HAP-1 (cell line): ENCODE data around the gene NFIA.

Experiments
- DNase-seq, 2 experiments: peaks; one replicate each; pipeline ENCODE4 v3.0.0-alpha.2; 2016 to 2020; ENCODE audit warnings: low spot score in 2 of 2
- H3K27me3 ChIP-seq: fragments of 250-450 bp; sonication (Bioruptor Pico); 2 replicates; pipeline ENCODE4 v1.5.1; 2020; ENCODE audit warnings: low read depth, mild to moderate bottlenecking, moderate library complexity
- H3K36me3 ChIP-seq: fragments of 250-450 bp; sonication (Bioruptor Pico); replicated peaks from 2 replicates; pipeline ENCODE4 v1.5.1; 2020; ENCODE audit warnings: mild to moderate bottlenecking
- H3K4me1 ChIP-seq: fragments of 250-450 bp; sonication (Bioruptor Pico); 2 replicates; pipeline ENCODE4 v1.5.1; 2020; ENCODE audit warnings: mild to moderate bottlenecking
- H3K4me3 ChIP-seq: fragments of 250-450 bp; sonication (Bioruptor Pico); 2 replicates; pipeline ENCODE4 v1.5.1; 2020; ENCODE audit warnings: mild to moderate bottlenecking, moderate library complexity
- H3K9me3 ChIP-seq: fragments of 250-450 bp; sonication (Bioruptor Pico); 2 replicates; pipeline ENCODE4 v1.5.1; 2020; ENCODE audit warnings: mild to moderate bottlenecking, moderate library complexity
- in situ Hi-C: fragments of 300-500 bp; cut with MboI; formaldehyde crosslinking; loops from 3 replicates; pipeline ENCODE4 v1.14.3; 2020; ENCODE audit warnings: low sequenced_read_pairs, inconsistent platforms, mixed read lengths

Gene NFIA

GRCh38 chr1:61193808-61194207 is 111.4 kb downstream of the NFIA start:
- DNase-seq: no peak
- no peak overlapping the region for H3K4me3 ChIP-seq
- in situ Hi-C loops: no loop called here
- H3K36me3 ChIP-seq: no peaks in the 10 kb centered on the region
- no peaks in the 10 kb centered on the region for H3K9me3 ChIP-seq
- no peaks in the 10 kb centered on the region for H3K4me1 ChIP-seq
- no peaks in the 10 kb centered on the region for H3K27me3 ChIP-seq

- H3K27me3 ChIP-seq: no peaks in the 10 kb centered on the region
- H3K9me3 ChIP-seq: no peaks in the 10 kb centered on the region
- in situ Hi-C loops: no loop called here
- no peak overlapping the region for H3K4me3 ChIP-seq
- no peaks in the 10 kb centered on the region for H3K36me3 ChIP-seq
- no peaks in the 10 kb centered on the region for H3K4me1 ChIP-seq
- DNase-seq: no peak
Observed at GRCh38 chr1:61198554-61198953, 116.2 kb downstream of the NFIA start.

GRCh38 chr1:61201035-61201434 is 118.7 kb downstream of the NFIA start:
- H3K36me3 ChIP-seq: no peaks in the 10 kb centered on the region
- DNase-seq: no peak
- H3K4me1 ChIP-seq: no peaks in the 10 kb centered on the region
- no peaks in the 10 kb centered on the region for H3K9me3 ChIP-seq
- no peak overlapping the region for H3K4me3 ChIP-seq
- in situ Hi-C loops: no loop called here
- H3K27me3 ChIP-seq: no peaks in the 10 kb centered on the region

- H3K36me3 ChIP-seq: no peaks in the 10 kb centered on the region
- H3K4me1 ChIP-seq: no peaks in the 10 kb centered on the region
- DNase-seq: no peak
- no peaks in the 10 kb centered on the region for H3K9me3 ChIP-seq
- no peak overlapping the region for H3K4me3 ChIP-seq
- H3K27me3 ChIP-seq: no peaks in the 10 kb centered on the region
- in situ Hi-C loops: no loop called here
Observed at GRCh38 chr1:61202854-61203598, 120.7 kb downstream of the NFIA start.

- no peak overlapping the region for H3K4me3 ChIP-seq
- H3K36me3 ChIP-seq: no peaks in the 10 kb centered on the region
Observed at GRCh38 chr1:61204528-61204927, 122.2 kb downstream of the NFIA start.

GRCh38 chr1:61207416-61207815 is 125.1 kb downstream of the NFIA start:
- no peaks in the 10 kb centered on the region for H3K4me1 ChIP-seq
- in situ Hi-C loops: no loop called here
- H3K36me3 ChIP-seq: no peaks in the 10 kb centered on the region
- H3K27me3 ChIP-seq: no peaks in the 10 kb centered on the region
- H3K9me3 ChIP-seq: no peaks in the 10 kb centered on the region
- H3K4me3 ChIP-seq: no peak overlapping the region
- no peak for DNase-seq

More at GRCh38 chr1:61204528-61204927, 122.2 kb downstream of the NFIA start:
- H3K27me3 ChIP-seq: no peaks in the 10 kb centered on the region
- no peaks in the 10 kb centered on the region for H3K9me3 ChIP-seq
- DNase-seq: no peak
- no peaks in the 10 kb centered on the region for H3K4me1 ChIP-seq
- in situ Hi-C loops: no loop called here

GRCh38 chr1:61208172-61208571 is 125.8 kb downstream of the NFIA start:
- no peaks in the 10 kb centered on the region for H3K4me1 ChIP-seq
- in situ Hi-C loops: no loop called here

GRCh38 chr1:61208831-61209230 is 126.5 kb downstream of the NFIA start:
- no peak overlapping the region for H3K4me3 ChIP-seq
- no peaks in the 10 kb centered on the region for H3K9me3 ChIP-seq
- no peak for DNase-seq
- no peaks in the 10 kb centered on the region for H3K36me3 ChIP-seq
- in situ Hi-C loops: no loop called here
- no peaks in the 10 kb centered on the region for H3K27me3 ChIP-seq
- H3K4me1 ChIP-seq: no peaks in the 10 kb centered on the region

More at GRCh38 chr1:61208172-61208571, 125.8 kb downstream of the NFIA start:
- DNase-seq: no peak
- Histone ChIP-seq H3K36me3 (no peaks in the 10 kb centered on the region), H3K9me3 (no peaks in the 10 kb centered on the region), H3K27me3 (no peaks in the 10 kb centered on the region), H3K4me3 (no peak overlapping the region)

- Histone ChIP-seq H3K9me3 (no peaks in the 10 kb centered on the region), H3K4me1 (no peaks in the 10 kb centered on the region), H3K27me3 (no peaks in the 10 kb centered on the region), H3K36me3 (no peaks in the 10 kb centered on the region), H3K4me3 (no peak overlapping the region)
- in situ Hi-C loops: no loop called here
- DNase-seq: no peak
Observed at GRCh38 chr1:61210435-61211154, 128.2 kb downstream of the NFIA start.

GRCh38 chr1:61213245-61214011 is 131.1 kb downstream of the NFIA start:
- H3K9me3 ChIP-seq: no peaks in the 10 kb centered on the region
- no peak for DNase-seq
- in situ Hi-C loops: no loop called here
- no peak overlapping the region for H3K4me3 ChIP-seq
- no peaks in the 10 kb centered on the region for H3K27me3 ChIP-seq
- no peaks in the 10 kb centered on the region for H3K4me1 ChIP-seq
- no peaks in the 10 kb centered on the region for H3K36me3 ChIP-seq

GRCh38 chr1:61215119-61215518 is 132.8 kb downstream of the NFIA start:
- H3K9me3 ChIP-seq: no peaks in the 10 kb centered on the region
- H3K36me3 ChIP-seq: no peaks in the 10 kb centered on the region
- H3K4me3 ChIP-seq: no peak overlapping the region
- H3K27me3 ChIP-seq: no peaks in the 10 kb centered on the region
- in situ Hi-C loops: no loop called here
- no peaks in the 10 kb centered on the region for H3K4me1 ChIP-seq
- DNase-seq: no peak

- Histone ChIP-seq H3K9me3 (no peaks in the 10 kb centered on the region), H3K4me1 (peaks cover 7% of the 10 kb centered on the region), H3K27me3 (no peaks in the 10 kb centered on the region), H3K36me3 (no peaks in the 10 kb centered on the region), H3K4me3 (no peak overlapping the region)
- no peak for DNase-seq
- in situ Hi-C loops: no loop called here
Observed at GRCh38 chr1:61215676-61216289, 133.4 kb downstream of the NFIA start.

- no peak for DNase-seq
- Histone ChIP-seq H3K4me1 (peaks cover 16% of the 10 kb centered on the region), H3K4me3 (no peak overlapping the region), H3K9me3 (no peaks in the 10 kb centered on the region), H3K36me3 (no peaks in the 10 kb centered on the region), H3K27me3 (no peaks in the 10 kb centered on the region)
- in situ Hi-C loops: no loop called here
Observed at GRCh38 chr1:61220536-61220935, 138.2 kb downstream of the NFIA start.
